Left ventricle myocardium superior (tissue), 1 donor: Measurements from ENCODE around the gene SPSB3. TPM values are rescaled to one million over a fixed set of nuclear protein-coding genes. Genes with fewer than 3 reads are reported as not detected.

Experiments used
- ATAC-seq: fragments of 200-7000 bp; cut with Tn5 transposase; one replicate; pipeline ENCODE4 v1.9.1; 2020; ENCODE audit warnings: mild to moderate bottlenecking, moderate library complexity
- DNase-seq: peaks from one replicate; pipeline ENCODE4 v3.0.0-alpha.2; 2020
- intact Hi-C: fragments of 100-400 bp; cut with micrococcal nuclease; formaldehyde crosslinking; loops from one replicate; pipeline ENCODE4 v1.11.0; 2022
- total RNA-seq: library from RNA; stranded (reverse); fragmentation: NEBNext Ultra II Directional; extraction: Animal tissue kit (Norgen Biotek cat#: 25700); gene quantifications from one replicate; pipeline ENCODE4 v1.2.1, GENCODE V29; 2021
- donor health status: DM: no; HTN: yes; CAD: no; lungs with severe emphysema.

SPSB3 gene
- total RNA-seq, 1 donor from 2014 or later = 40.8 TPM

GRCh38 chr16:1779234-1779701 is 3.1 kb downstream of the SPSB3 start:
- intact Hi-C loops = no loop called here
- ATAC-seq (no peak), DNase-seq (peak; percentile 26)

DNA sequence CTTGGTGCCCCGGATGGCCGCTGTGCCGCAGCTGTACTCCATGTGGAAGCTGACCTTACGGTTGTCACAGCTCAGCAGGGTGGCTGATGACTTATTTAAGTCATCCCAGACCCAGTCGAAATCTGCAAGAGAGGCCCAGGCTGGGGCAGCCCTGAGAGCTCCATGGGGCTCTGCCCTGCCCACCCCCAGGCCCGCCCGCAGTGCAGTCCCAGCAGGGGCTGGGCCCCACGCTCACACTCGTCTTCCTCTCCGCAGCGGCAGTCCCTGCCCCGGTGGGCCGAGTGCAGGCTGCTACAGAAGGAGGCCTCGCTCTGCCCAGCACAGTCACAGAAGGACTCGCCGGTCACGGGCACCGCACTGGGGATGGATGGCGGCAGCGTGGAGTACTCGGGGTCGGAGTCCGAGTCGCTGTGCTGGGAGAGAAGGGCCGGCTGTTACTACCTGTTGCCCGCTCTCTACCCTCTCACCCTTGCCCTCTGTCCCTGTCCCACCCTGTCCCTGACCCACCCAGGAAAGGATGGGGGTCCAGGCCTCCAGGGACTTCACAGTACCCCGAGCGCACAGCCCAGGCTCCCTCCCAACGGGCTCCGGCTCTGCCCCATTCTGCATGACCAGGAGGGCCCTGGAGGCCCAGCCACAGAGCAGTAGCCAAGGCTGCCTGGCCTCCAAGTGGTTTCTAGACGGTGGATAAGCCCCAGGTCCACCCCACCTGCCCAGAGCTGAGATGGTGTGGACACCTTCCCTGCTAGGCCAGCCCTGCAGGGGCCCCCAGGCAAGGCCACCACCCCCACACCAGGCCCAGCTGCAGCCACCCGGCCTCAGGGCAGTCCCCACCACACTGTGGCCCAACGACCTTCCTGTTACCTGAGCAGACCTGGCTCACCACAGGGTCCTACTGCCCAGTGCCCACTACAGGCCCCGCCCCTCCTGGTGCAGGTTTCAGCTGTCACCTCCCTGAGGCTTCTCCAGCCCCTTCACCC is 3.9 kb downstream of the SPSB3 start:
- ATAC-seq = no peak
- intact Hi-C loops = no loop called here
- DNase-seq = no peak

GRCh38 chr16:1777375-1778199 is 4.8 kb downstream of the SPSB3 start:
- intact Hi-C loops = no loop called here
- peak; percentile 41 for DNase-seq
- ATAC-seq = no peak

DNA sequence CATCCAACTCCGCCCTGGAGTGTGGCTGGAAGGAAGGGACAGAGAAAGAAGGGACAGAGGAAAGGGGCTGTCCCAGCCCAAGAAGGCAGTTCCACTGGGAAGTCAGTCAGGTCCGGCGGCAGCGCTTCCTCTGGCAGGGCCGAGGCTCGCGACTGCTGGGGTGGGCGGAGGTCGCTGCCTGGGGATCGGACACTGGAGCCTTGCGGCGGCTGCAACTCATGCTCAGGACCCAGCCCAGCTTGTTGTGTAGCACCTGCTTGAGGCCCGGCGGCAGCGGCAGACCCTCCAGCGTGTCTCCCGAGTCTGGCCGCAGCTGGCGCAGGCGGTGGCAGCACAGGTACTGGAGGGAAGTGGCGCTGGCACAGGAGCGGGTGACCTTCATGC is 5.4 kb downstream of the SPSB3 start:
- ATAC-seq (no peak), DNase-seq (peak; percentile 33)
- intact Hi-C loops = no loop called here

DNA sequence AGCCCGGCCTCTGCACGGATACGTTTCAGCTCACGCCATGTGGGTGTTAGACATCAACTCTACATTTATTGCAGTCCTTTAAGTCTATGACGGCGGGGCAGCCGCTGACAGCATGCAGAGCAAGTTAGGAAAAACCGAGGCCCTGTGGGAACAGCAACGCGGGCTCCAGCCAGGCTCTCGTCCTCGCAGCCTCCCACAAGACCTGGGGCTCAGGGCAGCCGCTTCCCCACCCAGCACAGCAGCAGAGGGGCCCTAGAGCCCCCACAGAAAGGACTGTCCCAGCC is 5.8 kb downstream of the SPSB3 start:
- no peak for DNase-seq
- ATAC-seq = no peak
- intact Hi-C loops = no loop called here

- DNase-seq = no peak
- no peak for ATAC-seq
These were observed 6.3 kb downstream of the SPSB3 start for GRCh38 chr16:1775846-1776671.

GRCh38 chr16:1775006-1775845 is 7.1 kb downstream of the SPSB3 start:
- intact Hi-C loops = no loop called here
- DNase-seq (no peak), ATAC-seq (no peak)

More at GRCh38 chr16:1775846-1776671, 6.3 kb downstream of the SPSB3 start:
- intact Hi-C loops = no loop called here

DNA sequence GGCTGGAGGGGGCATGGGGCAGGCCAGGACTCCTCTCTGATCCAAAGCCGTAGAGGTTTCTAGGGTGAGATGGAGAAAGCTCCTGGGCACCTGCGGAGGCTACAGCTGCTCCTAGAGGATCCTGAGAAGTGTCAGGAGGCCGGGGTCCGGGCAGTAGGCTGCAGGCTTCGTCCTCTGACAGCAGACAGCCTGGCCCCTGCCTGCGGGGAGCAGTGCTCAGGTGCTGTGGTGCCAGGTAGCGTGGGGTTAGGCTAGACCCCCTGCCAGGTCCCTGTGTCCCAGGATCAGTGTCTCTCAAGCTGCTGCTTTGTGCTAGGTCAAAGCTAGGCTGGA is 8.0 kb downstream of the SPSB3 start:
- ATAC-seq (no peak), DNase-seq (no peak)
- intact Hi-C loops = no loop called here

GRCh38 chr16:1773703-1774447 is 8.5 kb downstream of the SPSB3 start:
- peak; percentile 54 for DNase-seq
- no peak for ATAC-seq
- intact Hi-C loops = no loop called here

- intact Hi-C loops = no loop called here
- ATAC-seq (peak; percentile 72), DNase-seq (peak; percentile 90)
These were observed 9.3 kb downstream of the SPSB3 start, which contains the start of gene MRPS34 for GRCh38 chr16:1772908-1773702. TSS of gene MRPS34 (minus strand) at chr16:1773134. CDS start at chr16:1773119, 15 bp downstream.

- DNase-seq = no peak
- ATAC-seq = peak; percentile 0
- intact Hi-C loops = no loop called here
These were observed 9.9 kb downstream of the SPSB3 start, which contains the start of gene EME2 for GRCh38 chr16:1772362-1772907. TSS of gene EME2 (plus strand) at chr16:1772810. CDS start at chr16:1773228, 418 bp downstream.

- DNase-seq (no peak), ATAC-seq (no peak)
- intact Hi-C loops = no loop called here
These were observed 10.5 kb downstream of the SPSB3 start for GRCh38 chr16:1771864-1772361.

- intact Hi-C loops = no loop called here
- peak; percentile 92 for DNase-seq
- ATAC-seq = peak; percentile 64
These were observed 11.0 kb downstream of the SPSB3 start, which contains the start of gene NME3 for GRCh38 chr16:1771188-1771863. TSS of gene NME3 (minus strand) at chr16:1771543. CDS start at chr16:1771534, 9 bp downstream.

DNA sequence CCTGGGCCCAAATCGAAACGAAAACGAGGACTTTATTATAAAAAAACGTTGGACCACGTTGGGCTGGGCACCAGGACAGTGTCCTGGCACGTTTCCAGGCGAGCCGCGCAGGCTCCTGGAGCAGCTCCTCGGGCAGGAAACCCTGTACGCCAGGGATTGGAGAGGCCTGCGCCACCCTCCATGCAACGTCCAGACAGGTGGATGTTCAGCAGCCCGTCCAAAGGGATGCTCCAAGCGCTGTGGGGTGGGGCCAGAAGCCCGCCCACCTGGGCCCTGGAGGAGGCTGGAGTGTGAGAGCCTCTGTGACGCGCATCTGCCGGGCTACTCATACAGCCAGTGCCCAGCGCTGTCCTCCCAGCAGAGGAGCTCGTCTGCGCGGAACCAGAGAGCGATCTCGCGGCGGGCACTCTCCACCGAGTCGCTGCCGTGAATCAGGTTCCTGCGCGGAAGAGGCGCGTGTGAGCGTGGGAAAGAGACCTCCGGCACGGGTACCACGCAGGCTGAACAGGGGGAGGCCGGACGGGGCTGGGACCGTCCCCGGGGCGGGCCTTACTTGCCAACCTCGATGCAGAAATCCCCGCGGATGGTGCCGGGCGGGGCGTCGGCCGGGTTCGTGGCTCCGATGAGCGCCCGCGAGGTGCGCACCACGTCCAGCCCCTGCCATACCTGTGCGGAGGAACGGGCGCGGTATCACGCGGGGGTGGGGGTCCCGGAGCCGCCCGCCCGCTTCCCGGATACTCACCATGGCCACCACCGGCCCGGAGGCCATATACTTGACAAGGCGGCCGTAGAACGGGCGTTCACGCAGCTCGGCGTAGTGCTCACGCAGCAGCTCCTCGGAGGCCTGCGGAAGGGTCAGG is 11.8 kb downstream of the SPSB3 start:
- ATAC-seq (peak; percentile 13), DNase-seq (peak; percentile 79)
- intact Hi-C loops = no loop called here
